Esophagus squamous epithelium (tissue), 5 donors: ENCODE results near the gene RRP36. TPM values are rescaled to one million over a fixed set of nuclear protein-coding genes. Genes with fewer than 3 reads are reported as not detected.
A peak's percentile ranks its signal among the peaks of the same experiment; 100 is the strongest.

Experiments used
- DNase-seq: peaks from one replicate; lab custom pipeline; 2025; lab: John Stamatoyannopoulos, UW
- H3K27ac ChIP-seq, 4 donors: fragments of 200-600 bp; sonication (generic); one replicate each; pipeline ENCODE4 v1.5.1; 2016 to 2019; ENCODE audit warnings: mild to moderate bottlenecking in 1 of 4
- H3K27me3 ChIP-seq, 4 donors: fragments of 200-600 bp; sonication (generic); 1 replicate in 3 of 4; 2 replicates in 1 of 4; pipeline versions ENCODE4 v1.5.1 to v1.6.0; 2017 to 2021; ENCODE audit warnings: antibody characterized with exemption in 1 of 4
- H3K36me3 ChIP-seq, 3 donors: fragments of 200-600 bp; sonication (generic); one replicate each; pipeline ENCODE4 v1.5.1; 2016 to 2019
- H3K4me1 ChIP-seq, 3 donors: fragments of 200-600 bp; sonication (generic); one replicate each; pipeline ENCODE4 v1.5.1; 2017 to 2019
- H3K4me3 ChIP-seq, 4 donors: fragments of 200-600 bp; sonication (generic); 1 replicate in 3 of 4; 2 replicates in 1 of 4; pipeline ENCODE4 v1.5.1; 2016 to 2019; ENCODE audit warnings: mild to moderate bottlenecking in 2 of 4, moderate library complexity in 1 of 4
- H3K9me3 ChIP-seq, 3 donors: fragments of 200-600 bp; sonication (generic); one replicate each; pipeline ENCODE4 v1.5.1; 2016 to 2019
- CTCF ChIP-seq, 6 experiments: fragments of 450-650 bp in 4 of 6; fragments of 200-600 bp in 2 of 6; sonication (generic) in 2 of 6; IDR thresholded peaks; one replicate each; pipeline ENCODE4 v1.5.1; 2016 to 2019; ENCODE audit warnings: antibody characterized with exemption in 6 of 6, mild to moderate bottlenecking in 4 of 6, moderate library complexity in 4 of 6
- POLR2A ChIP-seq, 4 donors: fragments of 450-650 bp; IDR thresholded peaks; one replicate each; pipeline ENCODE4 v1.6.1; 2017; ENCODE audit warnings: antibody characterized with exemption in 4 of 4, mild to moderate bottlenecking in 4 of 4, moderate library complexity in 3 of 4
- WGBS, 2 donors: methylation state at CpG; one replicate each; pipeline ENCODE4 v1.1.5; 2018; 5-methylcytosine and 5-hydroxymethylcytosine counted together
- intact Hi-C: fragments of 100-400 bp; cut with DNase I; formaldehyde crosslinking; loops from one replicate; pipeline ENCODE4 v1.15.0; 2022
- total RNA-seq, 4 donors: library from RNA; depleted of rRNA; stranded (reverse); fragments of >200 nt; gene quantifications; one replicate each; pipeline ENCODE4 v1.1.0, GENCODE V29; 2016
- donor health status: DM: yes; HTN: yes; CAD: no.

Gene RRP36
- total RNA-seq, 4 donors from 2014 or later, result 52.5 to 66.4 (median 65.4) TPM

GRCh38 chr6:43013097-43013842 is 8.2 kb upstream of the RRP36 start:
- Histone ChIP-seq H3K4me1 (peaks cover 35 to 55% (median 44%) of the 10 kb centered on the region in 3 donors), H3K27me3 (no peaks in the 10 kb centered on the region), H3K27ac (peak overlapping the region; percentile 78 to 88 (median 82)), H3K36me3 (peaks cover 20 to 59% (median 21%) of the 10 kb centered on the region in 3 donors), H3K9me3 (no peaks in the 10 kb centered on the region), H3K4me3 (peak overlapping the region; percentile 68 to 91 (median 70))
- TF ChIP-seq CTCF (IDR thresholded peaks at IDR 0.05), result no peak
- no peak for TF ChIP-seq POLR2A (IDR thresholded peaks at IDR 0.05)
- 0% methylated on average over 12 to 14 of the region's 25 CpGs for WGBS, 2 donors
- intact Hi-C loops, result no loop called here
- peak; percentile 74 for DNase-seq

GRCh38 chr6:43013843-43014433 is 7.5 kb upstream of the RRP36 start, which contains the start of the genes KLHDC3 and MEA1:
Gene KLHDC3, plus strand, starts transcription at chr6:43014249. Its CDS starts 2,944 bp downstream, at chr6:43017193.
Gene MEA1, minus strand, starts transcription at chr6:43013946. Its CDS starts 133 bp downstream, at chr6:43013813.
- no peaks in the 10 kb centered on the region for H3K9me3 ChIP-seq
- H3K36me3 ChIP-seq, result peaks cover 22 to 59% (median 26%) of the 10 kb centered on the region in 3 donors
- H3K4me1 ChIP-seq, result peaks cover 35 to 55% (median 44%) of the 10 kb centered on the region in 3 donors
- TF ChIP-seq POLR2A (IDR thresholded peaks at IDR 0.05) (peak in 1 of 4 donors; percentile 49), CTCF (IDR thresholded peaks at IDR 0.05) (peak in 1 of 6 experiments; percentile 15)
- intact Hi-C loops, result no loop called here
- DNase-seq, result peak; percentile 96
- 0% methylated on average over 7 to 10 of the region's 51 CpGs for WGBS, 2 donors
- H3K27me3 ChIP-seq, result no peaks in the 10 kb centered on the region
- peak within 1 kb of the TSS; percentile 79 to 88 (median 86) for H3K27ac ChIP-seq
- peak within 1 kb of the TSS; percentile 68 to 91 (median 70) for H3K4me3 ChIP-seq

- Histone ChIP-seq H3K36me3 (peaks cover 21 to 59% (median 26%) of the 10 kb centered on the region in 3 donors), H3K4me1 (peaks cover 35 to 55% (median 44%) of the 10 kb centered on the region in 3 donors), H3K4me3 (peak overlapping the region; percentile 68 to 91 (median 70)), H3K27me3 (no peaks in the 10 kb centered on the region), H3K9me3 (no peaks in the 10 kb centered on the region), H3K27ac (peak overlapping the region; percentile 79 to 88 (median 86))
- DNase-seq, result no peak
- TF ChIP-seq POLR2A (IDR thresholded peaks at IDR 0.05) (no peak), CTCF (IDR thresholded peaks at IDR 0.05) (no peak)
- intact Hi-C loops, result no loop called here
- 0 to 1% methylated on average over 7 of the region's 7 CpGs for WGBS, 2 donors
Observed at GRCh38 chr6:43014434-43014909, 7.0 kb upstream of the RRP36 start.

GRCh38 chr6:43016176-43016942 is 5.1 kb upstream of the RRP36 start:
- Histone ChIP-seq H3K27me3 (no peaks in the 10 kb centered on the region), H3K36me3 (peaks cover 14 to 54% (median 25%) of the 10 kb centered on the region in 3 donors), H3K27ac (peak overlapping the region in 2 of 4 donors; percentile 2 to 11), H3K4me3 (peak overlapping the region in 1 of 4 donors; percentile 8), H3K4me1 (peaks cover 43 to 64% (median 52%) of the 10 kb centered on the region in 3 donors), H3K9me3 (no peaks in the 10 kb centered on the region)
- 57 to 66% methylated on average over 4 of the region's 7 CpGs for WGBS, 2 donors
- DNase-seq, result no peak
- intact Hi-C loops, result no loop called here
- no peak for TF ChIP-seq CTCF (IDR thresholded peaks at IDR 0.05)
- no peak for TF ChIP-seq POLR2A (IDR thresholded peaks at IDR 0.05)
